ENCODE results near the gene DNAH10.

DNAH10 gene

DNA sequence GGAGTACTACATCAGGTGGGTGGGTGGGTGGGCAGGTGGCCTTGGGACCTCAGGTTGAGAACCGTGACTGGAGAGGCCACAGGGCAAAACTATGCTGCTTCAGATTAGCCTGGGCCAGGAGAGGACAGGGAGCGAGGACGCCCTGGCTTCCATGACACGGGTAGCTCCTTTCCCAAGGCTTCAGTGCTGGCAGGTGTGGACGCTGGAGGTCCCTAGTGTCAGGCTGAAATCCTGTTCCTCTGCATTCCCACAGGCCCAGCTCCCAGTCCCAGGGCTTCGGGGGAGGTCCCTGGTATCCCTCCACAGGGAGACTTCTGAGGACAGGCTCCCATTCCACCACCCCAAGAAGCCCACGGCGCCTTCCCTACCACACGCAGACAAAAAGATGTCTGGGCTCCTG lies 178.9 kb downstream of the DNAH10 start:
- no peak overlapping the region for H3K4me3 ChIP-seq (ENCODE audit: low read depth, low read length)
- TF ChIP-seq, protein P1, sequence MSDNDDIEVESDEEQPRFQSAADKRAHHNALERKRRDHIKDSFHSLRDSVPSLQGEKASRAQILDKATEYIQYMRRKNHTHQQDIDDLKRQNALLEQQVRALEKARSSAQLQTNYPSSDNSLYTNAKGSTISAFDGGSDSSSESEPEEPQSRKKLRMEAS (IDR thresholded peaks at IDR 0.05; ENCODE audit: low read depth, low read length) = no peak
- TF ChIP-seq, protein P2, sequence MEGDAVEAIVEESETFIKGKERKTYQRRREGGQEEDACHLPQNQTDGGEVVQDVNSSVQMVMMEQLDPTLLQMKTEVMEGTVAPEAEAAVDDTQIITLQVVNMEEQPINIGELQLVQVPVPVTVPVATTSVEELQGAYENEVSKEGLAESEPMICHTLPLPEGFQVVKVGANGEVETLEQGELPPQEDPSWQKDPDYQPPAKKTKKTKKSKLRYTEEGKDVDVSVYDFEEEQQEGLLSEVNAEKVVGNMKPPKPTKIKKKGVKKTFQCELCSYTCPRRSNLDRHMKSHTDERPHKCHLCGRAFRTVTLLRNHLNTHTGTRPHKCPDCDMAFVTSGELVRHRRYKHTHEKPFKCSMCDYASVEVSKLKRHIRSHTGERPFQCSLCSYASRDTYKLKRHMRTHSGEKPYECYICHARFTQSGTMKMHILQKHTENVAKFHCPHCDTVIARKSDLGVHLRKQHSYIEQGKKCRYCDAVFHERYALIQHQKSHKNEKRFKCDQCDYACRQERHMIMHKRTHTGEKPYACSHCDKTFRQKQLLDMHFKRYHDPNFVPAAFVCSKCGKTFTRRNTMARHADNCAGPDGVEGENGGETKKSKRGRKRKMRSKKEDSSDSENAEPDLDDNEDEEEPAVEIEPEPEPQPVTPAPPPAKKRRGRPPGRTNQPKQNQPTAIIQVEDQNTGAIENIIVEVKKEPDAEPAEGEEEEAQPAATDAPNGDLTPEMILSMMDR (IDR thresholded peaks at IDR 0.05; ENCODE audit: low read depth, low read length) = no peak
- TF ChIP-seq MYC (IDR thresholded peaks at IDR 0.05; ENCODE audit: low read depth, low read length) (no peak), POLR2A (IDR thresholded peaks at IDR 0.05; ENCODE audit: extremely low read depth, insufficient read length) (no peak)
- no peak for DNase-seq (ENCODE audit: low read depth)

DNA sequence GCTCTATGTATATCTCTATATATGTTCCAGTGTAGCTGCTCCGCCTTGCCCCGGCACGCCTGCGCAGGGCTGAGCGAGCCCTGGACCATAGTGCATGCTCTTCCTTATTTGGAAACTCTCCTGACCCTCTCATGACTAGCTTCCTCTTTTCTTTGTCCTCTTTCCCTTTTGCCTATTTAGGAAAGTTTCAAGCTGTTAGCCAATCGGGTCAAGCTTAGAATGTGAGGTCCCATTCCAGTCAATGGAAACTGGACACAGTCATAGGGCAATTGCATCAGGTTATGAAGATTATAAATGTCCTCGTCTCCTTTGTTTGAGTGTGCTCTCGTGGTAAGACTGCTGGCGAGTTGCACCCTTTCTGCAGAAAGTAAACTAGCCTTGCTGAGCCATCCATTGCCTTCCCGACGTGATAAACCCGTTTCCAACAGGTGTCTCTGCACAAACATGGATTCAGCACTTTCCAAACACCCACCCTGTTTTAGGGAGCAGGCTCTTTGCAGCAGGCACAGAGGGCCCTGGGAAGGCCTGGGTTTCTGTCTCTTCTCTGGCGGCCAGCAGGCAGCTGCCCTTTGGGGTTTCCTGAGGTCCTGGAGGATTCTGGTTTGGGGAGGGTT lies 179.6 kb downstream of the DNAH10 start:
- H3K4me3 ChIP-seq (ENCODE audit: low read depth, low read length) = no peak overlapping the region
- no peak for DNase-seq (ENCODE audit: low read depth)
- TF ChIP-seq, protein P2 (IDR thresholded peaks at IDR 0.05; ENCODE audit: low read depth, low read length) = no peak
- TF ChIP-seq MYC (IDR thresholded peaks at IDR 0.05; ENCODE audit: low read depth, low read length) (no peak), POLR2A (IDR thresholded peaks at IDR 0.05; ENCODE audit: extremely low read depth, insufficient read length) (no peak)
- TF ChIP-seq, protein P1 (IDR thresholded peaks at IDR 0.05; ENCODE audit: low read depth, low read length) = no peak

DNA sequence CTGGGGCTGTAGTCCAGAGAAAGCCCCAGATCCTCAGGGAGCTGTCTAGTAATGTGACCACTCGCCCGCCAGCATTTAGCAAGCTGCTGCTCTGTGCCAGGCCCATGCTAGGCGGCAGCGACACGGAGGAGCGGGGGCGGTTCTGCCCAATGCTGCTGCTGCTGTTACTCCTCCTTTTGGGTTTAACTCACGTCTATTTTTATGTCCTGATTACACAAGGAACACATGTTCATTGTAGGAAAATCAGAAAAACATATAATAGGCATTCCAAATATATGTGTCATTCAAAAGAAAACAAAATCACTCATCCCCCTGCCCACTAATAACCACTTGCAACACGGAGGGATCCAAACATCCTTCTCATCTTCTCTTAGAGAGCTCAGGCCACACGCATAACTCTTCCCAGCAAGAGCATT lies 180.1 kb downstream of the DNAH10 start:
- DNase-seq (ENCODE audit: low read depth) = no peak
- H3K4me3 ChIP-seq (ENCODE audit: low read depth, low read length) = no peak overlapping the region
- TF ChIP-seq, protein P2 (IDR thresholded peaks at IDR 0.05; ENCODE audit: low read depth, low read length) = no peak
- no peak for TF ChIP-seq MYC (IDR thresholded peaks at IDR 0.05; ENCODE audit: low read depth, low read length)
- TF ChIP-seq, protein P1 (IDR thresholded peaks at IDR 0.05; ENCODE audit: low read depth, low read length) = no peak
- TF ChIP-seq POLR2A (IDR thresholded peaks at IDR 0.05; ENCODE audit: extremely low read depth, insufficient read length) = no peak

DNA sequence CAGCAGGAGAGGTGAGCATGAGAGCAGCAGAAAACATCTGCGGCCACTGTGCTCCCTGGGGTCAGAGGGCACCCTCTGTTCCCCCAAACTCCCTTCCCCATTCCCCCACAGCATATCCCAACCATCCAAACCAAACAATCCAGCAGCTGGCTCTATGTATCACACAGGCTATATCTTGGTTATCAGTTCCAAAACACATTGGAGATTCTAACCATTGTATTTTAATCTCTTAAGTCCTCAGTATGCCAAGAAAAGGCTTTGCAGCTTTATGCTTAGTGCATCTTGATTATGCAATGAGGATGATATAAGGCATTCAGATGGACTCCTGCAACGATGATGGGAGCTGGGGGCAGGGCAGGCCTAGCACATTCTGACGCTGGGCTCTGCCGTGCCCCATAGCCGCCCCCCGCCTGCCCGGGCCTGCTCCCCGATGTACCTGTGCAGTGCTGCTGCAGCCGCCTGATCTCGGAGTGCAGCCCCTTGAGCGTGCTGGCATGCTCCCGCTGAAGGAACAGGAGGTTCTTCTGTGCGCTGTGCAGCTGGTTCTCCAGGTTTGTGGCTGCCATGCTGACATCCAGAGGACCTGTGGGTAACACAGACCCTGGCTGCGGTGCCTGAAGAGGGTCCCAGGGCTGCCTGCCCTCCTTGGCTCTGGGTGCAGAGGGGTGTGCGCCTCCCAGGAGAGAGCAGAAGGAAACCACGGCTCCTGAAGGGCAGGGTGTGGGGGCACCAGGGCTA lies 181.0 kb downstream of the DNAH10 start:
- DNase-seq (ENCODE audit: low read depth) = no peak
- no peak for TF ChIP-seq POLR2A (IDR thresholded peaks at IDR 0.05; ENCODE audit: extremely low read depth, insufficient read length)
- TF ChIP-seq, protein P1 (IDR thresholded peaks at IDR 0.05; ENCODE audit: low read depth, low read length) = no peak
- TF ChIP-seq, protein P2 (IDR thresholded peaks at IDR 0.05; ENCODE audit: low read depth, low read length) = no peak
- TF ChIP-seq MYC (IDR thresholded peaks at IDR 0.05; ENCODE audit: low read depth, low read length) = no peak
- no peak overlapping the region for H3K4me3 ChIP-seq (ENCODE audit: low read depth, low read length)

DNA sequence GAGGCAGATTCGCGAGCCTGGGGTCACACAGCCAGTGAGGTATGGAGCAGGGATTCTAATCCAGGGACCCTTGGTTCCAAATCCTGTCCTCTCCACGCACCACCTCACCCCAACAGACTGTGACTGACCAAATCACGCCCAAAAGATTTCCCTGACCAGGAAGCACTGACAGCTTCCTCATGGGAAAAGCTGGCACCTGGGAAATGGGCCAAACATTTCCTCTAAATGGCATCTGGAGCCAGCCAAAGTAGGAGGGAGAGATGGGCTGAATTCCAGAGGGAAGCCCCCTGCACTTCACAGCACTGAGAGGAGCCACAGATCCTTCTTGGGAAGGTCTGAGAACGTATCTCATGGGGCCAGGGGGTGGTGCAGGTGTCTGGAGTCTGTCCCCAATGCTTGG lies 181.7 kb downstream of the DNAH10 start:
- TF ChIP-seq, protein P1 (IDR thresholded peaks at IDR 0.05; ENCODE audit: low read depth, low read length) = no peak
- no peak for TF ChIP-seq POLR2A (IDR thresholded peaks at IDR 0.05; ENCODE audit: extremely low read depth, insufficient read length)
- DNase-seq (ENCODE audit: low read depth) = no peak
- no peak overlapping the region for H3K4me3 ChIP-seq (ENCODE audit: low read depth, low read length)

DNA sequence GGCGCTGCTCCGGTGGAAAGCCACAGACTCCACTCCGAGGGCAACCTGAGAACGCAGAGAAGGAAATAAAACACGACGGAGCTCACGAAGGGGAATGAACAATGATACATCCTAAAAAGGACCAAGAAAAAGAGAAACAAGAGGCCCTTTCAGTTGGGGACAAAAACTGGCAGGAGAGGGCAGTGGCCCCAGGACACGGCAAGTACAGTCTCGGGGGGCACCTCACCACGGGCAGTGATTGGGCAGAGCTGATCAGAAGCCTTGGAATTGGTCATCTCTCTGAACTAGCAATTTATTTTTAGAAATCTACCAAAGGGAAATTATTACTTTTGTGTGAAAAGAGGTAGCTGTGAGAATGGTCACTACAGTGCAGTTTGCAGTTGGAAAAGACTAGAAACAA lies 182.6 kb downstream of the DNAH10 start:
- no peak overlapping the region for H3K4me3 ChIP-seq (ENCODE audit: low read depth, low read length)
- TF ChIP-seq, protein P2 (IDR thresholded peaks at IDR 0.05; ENCODE audit: low read depth, low read length) = no peak
- no peak for TF ChIP-seq POLR2A (IDR thresholded peaks at IDR 0.05; ENCODE audit: extremely low read depth, insufficient read length)
- TF ChIP-seq, protein P1 (IDR thresholded peaks at IDR 0.05; ENCODE audit: low read depth, low read length) = no peak
- DNase-seq (ENCODE audit: low read depth) = no peak

All from NB4 (cell line).